Left ventricle myocardium inferior (tissue), 1 donor: ENCODE data around the gene SLC9A2. TPM values are rescaled to one million over a fixed set of nuclear protein-coding genes. Genes with fewer than 3 reads are reported as not detected.

ENCODE experiments used
- DNase-seq: peaks from one replicate; pipeline ENCODE4 v3.0.0-alpha.2; 2020
- H3K27ac ChIP-seq: fragments of 200-600 bp; replicated peaks from 2 replicates; pipeline ENCODE4 v1.8.0; 2021
- H3K27me3 ChIP-seq: fragments of 200-600 bp; 2 replicates; pipeline ENCODE4 v1.8.0; 2021; ENCODE audit warnings: low read depth
- H3K36me3 ChIP-seq: fragments of 200-600 bp; 2 replicates; pipeline ENCODE4 v1.8.0; 2021
- H3K4me1 ChIP-seq: fragments of 200-600 bp; 2 replicates; pipeline ENCODE4 v1.8.0; 2021
- H3K4me3 ChIP-seq: fragments of 200-600 bp; 2 replicates; pipeline ENCODE4 v1.8.0; 2021; ENCODE audit warnings: mild to moderate bottlenecking, moderate library complexity
- H3K9me3 ChIP-seq: fragments of 200-600 bp; replicated peaks from 2 replicates; pipeline ENCODE4 v1.8.0; 2021
- CTCF ChIP-seq: fragments of 200-600 bp; IDR thresholded peaks from 2 replicates; pipeline ENCODE4 v1.8.0; 2021; ENCODE audit warnings: antibody characterized with exemption, mild to moderate bottlenecking, borderline replicate concordance
- intact Hi-C: fragments of 100-400 bp; cut with micrococcal nuclease; formaldehyde crosslinking; loops from one replicate; pipeline ENCODE4 v1.11.0; 2022
- total RNA-seq: library from RNA; stranded (reverse); fragmentation: NEBNext Ultra II Directional; extraction: Animal tissue kit (Norgen Biotek cat#: 25700); gene quantifications from one replicate; pipeline ENCODE4 v1.2.1, GENCODE V29; 2021
- donor health status: DM: no; HTN: yes; CAD: no; lungs with severe emphysema.

Gene SLC9A2
- total RNA-seq, 1 donor from 2014 or later = 0.25 TPM

GRCh38 chr2:102603904-102604303, 15.4 kb upstream of the SLC9A2 start:
- Histone ChIP-seq H3K27me3 (peaks cover 21% of the 10 kb centered on the region), H3K36me3 (no peaks in the 10 kb centered on the region), H3K27ac (no peak overlapping the region), H3K9me3 (no peaks in the 10 kb centered on the region), H3K4me1 (no peaks in the 10 kb centered on the region), H3K4me3 (no peak overlapping the region)
- no peak for DNase-seq
- TF ChIP-seq CTCF = no peak
- intact Hi-C loops = no loop called here

DNA sequence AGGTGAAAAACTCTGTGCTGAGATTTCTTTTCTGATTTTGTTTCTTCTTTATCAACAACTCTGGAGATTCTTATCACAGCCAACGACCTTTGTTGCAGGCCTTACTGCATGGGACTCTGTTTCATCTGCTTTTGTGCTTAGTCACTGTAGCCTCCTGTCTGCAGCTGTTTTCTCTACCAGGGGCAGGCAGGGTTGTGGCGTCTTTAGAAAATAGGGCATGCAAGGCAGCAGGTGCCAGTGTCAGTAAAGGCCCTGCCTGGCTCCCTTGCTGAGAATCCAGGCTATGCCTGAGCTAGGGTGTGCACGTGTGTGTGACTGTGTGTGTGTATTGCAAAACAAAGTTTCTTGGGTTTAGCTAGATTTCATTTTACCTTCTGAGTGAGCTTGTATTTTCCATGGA, 14.6 kb upstream of the SLC9A2 start:
- Histone ChIP-seq H3K9me3 (no peaks in the 10 kb centered on the region), H3K36me3 (no peaks in the 10 kb centered on the region), H3K27ac (no peak overlapping the region), H3K4me3 (no peak overlapping the region), H3K4me1 (no peaks in the 10 kb centered on the region), H3K27me3 (peaks cover 21% of the 10 kb centered on the region)
- TF ChIP-seq CTCF = no peak
- intact Hi-C loops = no loop called here
- DNase-seq = no peak

DNA sequence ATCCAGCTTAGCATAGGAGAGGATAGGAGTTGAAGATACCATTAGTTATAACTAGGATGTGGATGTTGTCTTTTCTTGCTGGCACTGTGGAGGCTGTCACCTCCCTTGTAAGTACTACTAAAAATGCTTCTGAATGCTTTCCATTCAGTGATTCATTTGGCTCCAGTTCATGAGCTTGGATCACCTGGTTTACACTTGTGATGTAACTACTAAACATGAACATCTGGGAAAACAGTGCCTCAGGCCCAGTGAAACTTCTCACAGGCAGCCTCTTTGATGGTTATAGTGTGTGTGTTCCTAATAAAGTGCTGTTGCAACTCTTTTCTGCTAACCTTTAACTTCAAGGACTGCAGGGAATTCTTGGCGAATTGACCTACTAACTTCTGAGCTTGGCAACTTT, 13.0 kb upstream of the SLC9A2 start:
- no peaks in the 10 kb centered on the region for H3K4me1 ChIP-seq
- no peak for TF ChIP-seq CTCF
- H3K4me3 ChIP-seq = no peak overlapping the region
- no peak overlapping the region for H3K27ac ChIP-seq
- intact Hi-C loops = no loop called here
- no peaks in the 10 kb centered on the region for H3K9me3 ChIP-seq
- H3K36me3 ChIP-seq = no peaks in the 10 kb centered on the region
- peaks cover 23% of the 10 kb centered on the region for H3K27me3 ChIP-seq
- no peak for DNase-seq

GRCh38 chr2:102615620-102616436, 3.5 kb upstream of the SLC9A2 start:
- H3K9me3 ChIP-seq = no peaks in the 10 kb centered on the region
- no peak overlapping the region for H3K4me3 ChIP-seq
- H3K27me3 ChIP-seq = peaks cover 99% of the 10 kb centered on the region
- intact Hi-C loops = no loop called here
- peak; percentile 82 for TF ChIP-seq CTCF
- H3K36me3 ChIP-seq = no peaks in the 10 kb centered on the region
- DNase-seq = peak; percentile 35
- H3K4me1 ChIP-seq = peaks cover 17% of the 10 kb centered on the region
- H3K27ac ChIP-seq = no peak overlapping the region

DNA sequence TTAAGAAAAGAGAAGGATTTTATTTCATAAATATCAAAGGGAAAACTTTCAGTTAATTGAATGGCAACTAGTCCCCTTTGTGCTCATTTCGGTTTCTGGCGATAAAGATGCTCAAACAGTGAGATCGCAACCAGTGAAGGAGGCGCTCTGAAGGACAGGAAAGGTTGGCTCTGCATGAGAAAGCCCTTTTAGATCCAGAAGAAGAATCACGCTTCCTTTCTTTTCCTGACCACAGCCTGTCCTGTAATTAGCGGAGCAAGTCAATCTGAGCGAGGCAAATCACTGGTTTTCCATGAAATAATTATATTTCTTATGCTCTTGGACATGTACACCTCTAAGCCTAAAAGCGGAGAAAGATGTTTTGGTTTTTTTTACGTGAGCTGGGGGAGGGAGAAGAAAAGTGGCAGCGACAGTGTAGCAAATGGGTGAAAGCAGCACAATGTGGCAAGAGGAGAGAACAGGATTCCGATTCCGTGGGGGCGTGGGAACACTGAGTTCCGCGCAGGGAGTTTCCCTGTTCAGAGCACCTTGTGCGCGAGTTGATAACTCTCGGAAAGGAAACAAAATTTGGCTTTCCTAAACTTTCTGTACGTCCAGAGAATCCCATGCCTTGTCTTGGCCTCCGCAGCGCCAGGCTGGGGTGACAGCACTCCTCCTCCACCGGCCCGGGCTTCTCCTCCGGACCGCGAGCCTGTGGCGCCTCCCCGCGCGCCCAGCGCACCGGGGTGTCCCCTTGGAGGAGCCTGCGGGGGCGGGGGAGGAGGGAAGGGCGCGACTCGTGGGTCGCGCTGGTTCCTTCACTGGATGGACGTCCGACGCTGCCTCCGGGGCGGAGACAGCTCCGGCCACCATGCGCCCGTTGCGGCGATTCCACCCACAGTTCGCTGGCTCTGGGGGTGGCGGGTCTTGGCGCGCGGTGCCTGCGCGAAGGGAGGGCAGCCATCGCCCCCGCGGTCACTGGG, 620 bp upstream of the SLC9A2 start:
- TF ChIP-seq CTCF = no peak
- H3K4me1 ChIP-seq = peaks cover 17% of the 10 kb centered on the region
- H3K27ac ChIP-seq = no peak overlapping the region
- no peak for DNase-seq
- peaks cover 100% of the 10 kb centered on the region for H3K27me3 ChIP-seq
- H3K4me3 ChIP-seq = peak overlapping the region; percentile 66
- no peaks in the 10 kb centered on the region for H3K36me3 ChIP-seq
- intact Hi-C loops = no loop called here
- H3K9me3 ChIP-seq = no peaks in the 10 kb centered on the region
